G401 (cell line): ENCODE data around the gene JAML. TPM values are rescaled to one million over a fixed set of nuclear protein-coding genes. Genes with fewer than 3 reads are reported as not detected.
"Not testable (repeated sequence)": the region's sequence is repeated elsewhere in the genome, so short reads cannot be mapped to it uniquely, and the experiment has no call there.

Experiments used
- DNase-seq: peaks from one replicate; pipeline ENCODE4 v3.0.0-alpha.2; 2015; ENCODE audit warnings: low spot score
- in situ Hi-C: cut with HindIII; loops from 2 replicates; pipeline ENCODE4 v1.10.0; 2016; ENCODE audit warnings: low sequenced_read_pairs, mixed read lengths
- total RNA-seq: library from RNA; depleted of rRNA; stranded (reverse); fragments of >200 nt; shearing (Covaris generic); gene quantifications from 2 replicates; pipeline ENCODE4 v1.2.3, GENCODE V29; 2014

JAML gene
- total RNA-seq, 1 experiment from 2014 or later: not detected

DNA sequence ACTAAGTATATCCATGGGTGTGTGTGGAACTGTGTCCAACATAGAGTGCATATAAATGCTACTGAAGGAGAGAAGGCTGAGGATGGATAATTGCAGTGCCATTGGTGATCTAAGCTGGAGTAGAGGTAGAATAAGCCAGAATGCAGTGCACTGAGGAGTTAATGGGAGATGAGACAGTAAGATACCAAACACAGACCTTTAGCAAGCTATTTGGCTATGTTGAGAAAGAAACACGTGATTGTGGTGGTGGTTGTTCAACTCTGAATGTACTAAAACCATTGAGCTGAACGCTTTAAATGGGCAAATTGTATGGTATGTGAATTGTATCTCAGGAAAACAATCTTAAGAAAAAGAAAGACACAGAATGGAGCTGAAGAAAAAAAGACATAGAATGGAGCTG is 22.8 kb downstream of the JAML start:
- no peak for DNase-seq
- in situ Hi-C loops: no loop called here

DNA sequence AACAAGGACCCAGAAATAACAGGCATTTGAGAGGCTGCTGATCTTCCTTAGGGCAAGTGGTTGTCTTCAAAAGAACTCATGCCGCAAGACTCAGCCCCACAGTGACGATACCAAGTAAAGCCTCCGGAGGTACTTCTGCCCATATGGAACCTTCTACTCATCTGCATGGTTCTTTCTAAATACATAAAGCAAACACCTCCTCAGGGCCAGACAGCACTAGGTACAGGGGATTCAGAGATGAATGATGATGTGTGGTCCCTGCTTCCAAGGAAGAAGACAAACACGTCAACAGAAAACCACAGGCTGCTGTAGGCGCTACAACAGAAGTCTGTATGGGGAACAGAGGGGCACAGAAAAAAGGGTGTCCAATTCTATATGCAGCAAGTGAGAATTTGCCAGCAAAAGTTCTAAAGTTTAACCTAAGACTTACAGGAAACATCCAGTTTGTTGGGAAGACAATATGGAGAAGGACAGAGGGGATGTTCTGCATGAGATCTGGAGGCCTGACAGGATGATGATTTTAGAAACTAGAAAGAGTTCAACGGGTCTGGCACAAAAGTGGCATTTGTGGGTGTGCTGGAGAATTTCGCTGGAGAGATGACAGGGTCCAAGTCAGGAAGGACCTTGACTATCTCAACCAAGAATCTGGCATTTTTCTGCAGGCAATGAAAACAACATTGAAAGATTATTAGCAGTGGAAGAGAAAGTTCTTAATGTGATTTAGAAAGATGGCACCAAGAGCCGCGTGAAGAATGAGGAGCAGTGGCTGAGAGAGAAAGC is 23.7 kb downstream of the JAML start:
- no peak for DNase-seq
- in situ Hi-C loops: no loop called here

DNA sequence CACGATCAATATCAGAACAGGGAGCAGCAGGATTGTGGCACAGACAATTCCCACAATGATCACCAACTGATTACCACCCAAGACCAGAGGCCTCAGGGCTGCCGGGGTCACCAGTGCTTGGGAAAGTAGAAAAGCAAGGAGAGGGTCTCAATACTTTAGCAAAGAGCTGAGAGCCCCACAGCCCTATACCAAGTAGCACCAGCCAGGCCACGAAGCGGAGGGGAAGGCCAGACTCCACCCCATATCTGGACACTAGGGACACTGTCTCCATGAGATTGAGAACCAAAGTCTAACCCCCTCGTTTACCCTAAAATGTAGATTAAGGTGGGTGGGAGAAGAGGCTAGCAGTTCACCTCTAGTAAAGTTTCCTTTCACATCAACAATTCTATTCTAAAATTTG is 24.3 kb downstream of the JAML start:
- in situ Hi-C loops: no loop called here
- DNase-seq: no peak

DNA sequence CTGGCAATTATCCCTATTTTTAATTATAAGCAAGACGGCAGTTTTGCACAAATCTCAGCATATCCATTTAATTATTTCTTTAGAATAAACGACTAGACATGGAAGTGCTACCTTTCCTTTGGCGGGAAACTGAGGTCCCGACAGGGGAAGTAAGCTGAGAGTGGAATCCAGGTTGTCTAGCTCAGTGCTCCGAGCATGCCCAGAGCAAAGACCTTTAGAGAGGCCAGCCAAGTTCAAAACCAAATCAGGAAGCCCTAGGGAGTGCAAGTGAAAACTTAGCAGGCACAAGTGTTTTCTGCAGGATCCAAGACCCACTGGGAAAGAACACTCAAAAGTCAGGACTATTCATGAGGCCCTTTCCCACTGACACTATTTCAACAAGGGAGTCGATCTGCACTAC is 25.7 kb downstream of the JAML start:
- no peak for DNase-seq
- in situ Hi-C loops: no loop called here

DNA sequence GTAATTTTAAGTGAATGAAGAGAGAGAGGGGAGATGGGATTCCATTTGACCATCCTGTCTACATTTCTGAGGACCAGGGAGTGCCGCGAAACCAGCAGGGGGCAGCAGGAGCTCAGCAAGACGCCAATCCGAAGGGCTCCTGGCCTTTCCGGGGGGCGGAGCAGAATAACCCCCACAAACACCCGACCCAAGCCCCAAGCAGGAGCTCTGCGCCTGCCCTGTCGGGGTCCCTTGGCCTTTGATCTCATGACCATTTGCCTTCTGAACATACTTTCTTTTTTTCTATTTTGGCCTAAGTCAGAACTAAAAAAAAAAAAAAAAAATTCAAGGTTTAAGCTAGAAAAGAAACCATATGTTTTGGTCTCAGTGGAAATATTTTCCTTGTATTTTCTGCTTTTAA is 26.4 kb downstream of the JAML start:
- peak; percentile 63 for DNase-seq
- in situ Hi-C loops: no loop called here

DNA sequence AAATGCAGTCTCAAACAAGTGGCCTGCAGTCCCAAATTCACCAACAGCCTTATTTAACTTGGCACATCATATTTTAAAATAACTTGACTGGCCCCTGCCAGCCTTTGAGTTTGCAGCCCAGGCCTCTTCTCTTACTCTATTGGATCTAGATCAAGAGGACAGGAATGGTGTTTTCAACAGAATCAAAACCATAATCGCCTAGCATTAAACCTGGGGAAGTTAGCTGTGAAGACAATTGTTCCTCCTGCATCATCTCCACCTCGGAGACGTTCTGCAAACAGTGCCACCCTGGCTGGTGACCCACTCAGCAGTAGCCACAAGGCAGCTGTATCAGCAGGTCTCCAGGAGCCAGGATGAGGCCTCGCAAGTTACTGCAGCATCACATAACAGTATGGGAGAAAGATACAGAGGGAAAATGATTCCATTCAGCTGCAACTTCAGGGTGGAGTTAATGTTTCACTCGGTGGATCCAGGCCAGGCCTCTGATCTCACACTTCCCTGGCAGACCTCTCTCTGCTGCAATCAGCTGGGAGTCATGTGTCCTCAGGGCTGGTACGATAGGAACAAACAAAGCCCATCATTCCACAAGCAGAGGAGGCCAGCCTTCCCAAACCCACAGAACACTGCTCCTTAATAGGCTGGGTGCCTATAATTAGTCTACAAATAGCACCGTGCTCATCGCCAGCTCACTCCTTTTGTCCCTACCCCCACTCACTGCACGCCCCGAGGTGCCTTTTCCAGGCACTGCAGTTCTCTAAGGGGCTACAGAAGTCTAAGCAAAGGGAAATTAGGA is 29.8 kb downstream of the JAML start:
- DNase-seq: peak; percentile 67

DNA sequence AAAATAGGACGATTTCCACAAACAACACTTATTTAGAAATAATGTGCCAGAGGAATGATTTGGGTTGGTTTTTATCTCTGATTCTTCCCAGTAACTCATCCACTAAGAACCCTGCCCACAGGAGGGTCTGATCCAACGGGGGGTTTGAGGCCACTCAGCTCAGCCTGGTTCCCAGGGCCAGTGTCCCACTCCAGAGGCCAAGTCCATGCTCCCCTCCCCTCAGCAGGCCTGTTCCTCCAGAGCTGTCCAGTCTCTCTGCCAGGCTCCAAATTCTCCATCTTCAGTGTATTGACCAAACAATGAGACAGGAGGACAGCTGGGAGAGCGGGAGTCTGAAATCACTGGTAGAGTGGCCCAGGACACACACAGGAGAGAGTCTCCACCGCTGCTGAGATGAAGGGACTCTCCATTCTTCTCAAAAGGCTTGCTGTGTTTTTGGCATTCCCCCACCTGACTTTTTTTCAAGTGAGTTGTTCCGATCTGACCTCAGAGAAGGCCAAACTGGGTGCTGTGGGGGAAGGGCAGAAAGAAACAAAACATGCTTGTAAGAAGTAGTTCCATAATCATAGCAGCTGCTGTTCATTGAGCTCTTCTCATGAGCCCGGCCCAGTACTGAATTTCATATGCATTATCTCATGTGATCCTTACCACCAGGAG is 30.8 kb downstream of the JAML start:
- in situ Hi-C loops: no loop called here
- no peak for DNase-seq

More for the DNA sequence above, 29.8 kb downstream of the JAML start:
- in situ Hi-C loops: no loop called here

DNA sequence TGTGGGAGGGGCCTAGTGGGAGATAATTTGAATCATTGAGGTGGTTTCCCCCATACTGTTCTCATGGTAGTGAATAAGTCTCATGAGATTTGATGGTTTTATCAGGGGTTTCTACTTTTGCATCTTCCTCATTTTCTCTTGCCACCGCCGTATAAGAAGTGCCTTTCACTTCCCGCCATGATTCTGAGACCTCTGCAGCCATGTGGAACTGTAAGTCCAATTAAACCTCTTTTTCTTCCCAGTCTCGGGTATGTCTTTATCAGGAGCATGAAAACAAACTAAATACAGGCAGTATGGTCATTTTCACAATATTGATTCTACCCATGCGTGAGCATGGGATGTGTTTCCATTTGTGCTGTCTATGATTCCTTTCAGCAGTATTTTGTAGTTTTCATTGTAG is 32.0 kb downstream of the JAML start:
- DNase-seq, in situ Hi-C loops: not testable (repeated sequence)

DNA sequence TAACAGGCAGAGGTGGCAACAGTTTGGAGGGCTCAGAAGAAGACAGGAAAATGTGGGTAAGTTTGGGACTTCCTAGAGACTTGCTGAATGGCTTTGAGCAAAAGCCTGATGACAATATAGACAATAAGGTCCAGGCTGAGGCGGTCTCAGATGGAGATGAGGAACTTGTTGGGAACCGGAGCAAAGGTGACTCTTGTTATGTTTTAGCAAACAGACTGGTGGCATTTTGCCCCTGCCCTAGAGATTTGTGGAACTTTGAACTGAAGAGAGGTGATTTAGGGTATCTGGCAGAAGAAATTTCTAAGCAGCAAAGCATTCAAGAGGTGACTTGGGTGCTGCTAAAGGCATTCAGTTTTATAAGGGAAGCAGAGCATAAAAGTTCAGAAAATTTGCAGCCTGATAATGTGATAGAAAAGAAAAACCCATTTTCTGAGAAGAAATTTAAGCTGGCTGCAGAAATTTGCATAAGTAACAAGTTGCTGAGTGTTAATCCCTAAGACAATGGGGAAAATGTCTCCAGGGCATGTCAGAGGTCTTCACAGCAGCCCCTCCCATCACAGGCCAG is 33.8 kb downstream of the JAML start:
- DNase-seq, in situ Hi-C loops: not testable (repeated sequence)

DNA sequence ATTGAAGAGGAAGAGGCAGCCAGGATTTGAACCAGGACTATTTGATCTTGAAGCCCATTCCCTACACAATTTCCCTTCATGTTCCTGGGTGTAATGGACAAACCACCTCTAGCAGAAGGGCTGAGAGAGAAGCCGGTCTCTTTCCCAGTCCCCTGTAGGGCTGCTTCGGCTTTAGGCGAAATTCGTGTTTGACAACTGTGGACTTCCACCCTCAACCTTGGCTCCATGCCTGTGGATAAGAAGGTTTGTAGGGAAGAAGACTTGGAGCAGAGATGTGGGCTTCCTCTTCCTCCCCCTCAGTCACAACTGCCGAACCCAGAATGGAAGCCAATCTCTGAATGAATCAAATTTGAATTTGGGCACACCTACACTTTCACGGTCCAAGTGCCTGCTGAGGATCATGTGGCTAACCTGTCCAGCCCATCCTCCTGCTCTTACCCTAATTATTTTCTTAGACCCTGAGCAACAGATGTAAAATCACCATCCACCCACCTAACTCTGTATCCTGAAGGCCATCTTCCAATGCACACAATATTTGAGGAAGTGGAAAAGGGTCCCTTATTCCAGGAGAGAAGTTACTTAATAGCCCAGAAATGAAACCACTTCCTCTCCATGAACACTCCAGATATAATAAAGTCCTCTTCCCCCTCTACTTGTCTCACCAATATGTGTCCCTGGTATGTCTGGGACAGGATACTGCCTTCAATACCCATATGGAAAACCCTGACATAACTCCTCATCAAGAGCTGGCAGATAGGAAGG is 38.3 kb downstream of the JAML start:
- no peak for DNase-seq
- in situ Hi-C loops: no loop called here

DNA sequence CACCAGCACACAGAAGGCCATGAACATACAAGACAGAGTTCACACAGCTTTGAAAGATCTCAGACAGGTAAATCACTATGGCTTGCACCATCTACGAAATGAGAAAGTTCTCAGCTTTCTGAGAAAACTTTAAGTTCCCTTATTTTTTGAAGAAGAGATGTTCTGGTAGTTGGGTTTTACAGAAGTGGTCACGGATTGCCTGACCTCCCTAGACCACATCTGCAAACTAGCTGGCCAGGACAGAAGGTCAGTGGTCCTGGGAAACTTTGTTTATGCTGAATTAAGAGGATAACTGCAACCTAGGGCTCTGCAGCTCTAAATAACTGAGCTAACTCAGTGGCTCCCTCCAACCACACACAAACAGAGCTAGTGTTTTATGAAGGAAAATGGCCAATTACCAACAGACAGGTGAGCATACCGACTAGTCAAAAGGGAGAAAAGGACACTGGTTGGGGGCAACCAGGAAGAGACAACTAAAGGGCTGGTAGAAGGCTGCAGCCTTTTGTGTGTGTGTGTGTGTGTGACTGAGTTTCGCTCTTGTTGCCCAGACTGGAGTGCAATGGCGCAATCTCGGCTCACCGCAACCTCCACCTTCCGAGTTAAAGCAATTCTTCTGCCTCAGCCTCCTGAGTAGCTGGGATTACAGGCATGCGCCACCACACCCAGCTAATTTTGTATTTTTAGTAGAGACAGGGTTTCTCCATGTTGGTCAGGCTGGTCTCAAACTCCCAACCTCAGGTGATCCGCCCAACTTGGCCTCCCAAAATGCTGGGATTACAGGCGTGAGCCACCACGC is 39.8 kb downstream of the JAML start:
- in situ Hi-C loops: no loop called here
- no peak for DNase-seq

DNA sequence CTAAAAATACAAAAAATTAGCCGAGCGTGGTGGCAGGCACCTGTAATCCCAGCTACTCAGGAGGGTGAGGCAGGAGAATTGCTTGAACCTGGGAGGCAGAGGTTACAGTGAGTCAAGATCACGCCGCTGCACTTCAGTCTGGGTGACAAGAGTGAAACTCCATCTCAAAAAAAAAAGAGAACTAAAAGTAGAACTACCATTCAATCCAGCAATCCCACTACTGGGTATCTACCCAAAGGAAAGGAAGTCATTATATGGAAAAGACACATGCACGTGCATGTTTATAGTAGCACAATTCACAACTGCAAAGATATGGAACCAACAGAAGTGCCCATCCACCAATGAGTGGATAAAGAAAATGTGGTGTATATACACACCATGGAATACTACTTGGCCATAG is 41.1 kb downstream of the JAML start:
- in situ Hi-C loops, DNase-seq: not testable (repeated sequence)

DNA sequence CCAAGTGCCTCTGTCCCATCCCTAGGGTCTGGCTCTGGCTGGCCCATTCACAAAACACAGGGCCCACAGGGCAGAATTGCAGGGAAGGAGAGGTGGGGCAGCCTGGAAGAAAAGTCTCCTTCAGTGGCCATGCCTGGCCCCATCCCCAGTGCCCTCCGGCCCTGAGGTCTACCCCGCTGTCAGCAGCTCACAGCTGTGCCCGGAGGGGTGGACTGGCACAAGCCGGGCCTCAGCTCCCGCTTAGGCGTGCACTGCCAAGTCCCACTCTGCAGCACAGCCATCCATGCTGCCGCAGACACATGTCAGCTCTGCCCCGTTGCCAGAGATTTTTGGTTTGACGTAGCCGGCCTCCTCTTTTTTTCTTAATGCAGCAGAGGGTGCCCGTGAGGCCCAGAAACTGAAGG is 44.5 kb downstream of the JAML start:
- DNase-seq: peak; percentile 98
- in situ Hi-C loops: no loop called here

DNA sequence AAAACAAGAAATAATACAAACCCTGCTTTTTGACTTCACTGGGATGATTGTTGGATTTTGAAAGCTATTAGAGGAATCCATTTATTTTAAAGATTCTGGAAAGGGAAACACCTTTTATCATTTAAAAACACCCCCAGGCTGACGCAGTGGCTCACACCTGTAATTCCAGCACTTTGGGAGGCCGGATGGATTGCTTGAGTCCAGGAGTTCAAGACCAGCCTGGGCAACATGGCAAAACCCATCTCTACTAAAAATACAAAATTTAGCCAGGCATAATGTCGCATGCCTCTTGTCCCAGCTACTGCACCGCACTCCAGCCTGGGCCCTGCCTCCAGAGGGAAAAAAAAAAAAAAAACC is 48.1 kb downstream of the JAML start:
- no peak for DNase-seq
- in situ Hi-C loops: no loop called here

DNA sequence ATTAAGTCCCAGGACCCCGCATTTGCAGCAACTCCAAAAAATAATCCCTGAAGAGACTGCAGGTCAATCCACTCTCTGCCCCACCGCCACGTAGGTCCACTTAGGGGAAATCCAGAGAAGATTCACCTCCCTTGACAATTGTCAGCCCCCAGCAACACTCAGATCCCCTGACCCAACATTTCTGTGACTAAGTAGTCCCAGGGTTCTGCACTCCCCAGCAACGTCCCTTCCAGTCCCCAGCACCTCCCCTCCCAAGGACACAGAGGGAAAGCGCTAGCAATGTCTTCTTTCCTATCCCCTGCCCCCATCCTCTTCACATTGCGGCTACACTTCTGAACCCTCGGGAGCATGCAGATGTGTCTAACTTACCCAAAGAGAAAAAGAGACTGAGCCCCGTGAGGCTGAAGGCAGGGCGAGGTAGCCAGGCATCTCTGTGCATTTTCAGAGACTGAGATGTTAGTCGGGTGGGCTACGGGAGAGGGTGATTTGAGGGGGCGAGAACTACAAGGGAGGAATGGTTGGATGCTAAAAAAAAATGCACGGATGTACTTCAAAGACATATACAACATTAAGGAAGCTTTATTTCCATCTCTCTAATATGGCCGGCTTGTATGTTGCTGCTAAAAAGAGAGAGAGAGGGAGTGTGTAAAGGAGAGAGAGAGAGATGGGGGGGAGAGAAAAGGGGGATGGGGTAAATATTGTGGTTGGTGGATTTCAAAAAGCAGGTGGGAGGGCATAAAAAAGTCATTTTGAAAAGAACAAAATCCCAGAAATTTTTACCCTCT is 48.6 kb downstream of the JAML start, which contains the start of gene SCN2B:
Gene SCN2B, minus strand, starts transcription at position 647 of the 785 bp plus-strand sequence. Its CDS starts 208 bp downstream, at position 439.
- DNase-seq: peak; percentile 91
- in situ Hi-C loops: no loop called here

DNA sequence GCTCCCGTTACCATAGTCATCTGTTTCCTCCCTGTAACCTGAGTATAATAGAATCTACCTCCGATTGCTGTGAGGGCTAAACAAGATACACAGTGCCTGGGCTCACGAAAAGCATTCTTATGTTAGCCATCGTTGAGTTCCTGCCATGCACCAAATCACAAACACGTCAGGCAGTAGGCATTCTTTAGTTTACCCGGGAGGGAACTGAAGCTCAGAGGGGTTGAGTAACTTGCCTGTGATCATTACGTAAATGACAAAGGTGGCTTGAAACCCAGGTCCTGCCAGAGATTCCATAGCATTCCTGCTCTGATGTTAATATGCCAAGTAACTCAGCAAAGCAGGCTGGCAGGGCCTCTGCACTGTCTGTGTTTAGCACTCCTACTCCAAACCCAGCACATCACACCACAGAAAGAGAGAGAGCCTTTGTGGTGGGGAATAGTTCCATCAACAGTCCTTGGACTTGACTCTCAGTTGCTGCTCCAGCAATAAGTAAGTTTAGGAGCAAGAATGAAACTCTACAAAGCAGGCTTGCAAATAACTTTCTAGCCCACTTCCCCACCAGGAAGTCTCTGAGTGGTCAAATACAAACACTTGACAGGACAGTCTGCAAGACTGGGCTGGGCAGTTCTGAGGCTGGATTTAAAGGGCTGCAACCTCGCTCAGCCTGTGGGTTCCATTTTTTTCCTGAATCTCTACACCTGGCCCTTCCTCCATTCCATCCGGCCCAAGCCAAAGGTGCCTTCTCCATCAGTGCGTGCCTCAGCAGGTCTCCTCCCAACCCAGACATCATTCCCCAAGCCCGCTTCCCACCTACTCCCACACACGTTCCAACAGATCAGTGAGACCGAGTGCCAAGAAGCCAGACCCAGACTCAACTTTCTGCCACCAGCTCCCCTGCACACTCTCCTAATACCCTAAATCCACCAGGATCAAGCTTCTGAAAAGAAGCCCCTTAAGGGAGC is 49.5 kb downstream of the JAML start:
- DNase-seq: peak; percentile 64
- in situ Hi-C loops: no loop called here
